ENCODE data around the gene TPCN2. TPM values are rescaled to one million over a fixed set of nuclear protein-coding genes. Genes with fewer than 3 reads are reported as not detected.

Gene TPCN2
- total and polyA plus RNA-seq, 2 of the 8 experiments (the other 6 are each of a cell fraction or from before 2014, with no cell fraction given), result 9.7 to 18.6 TPM

- TF ChIP-seq ATF3 (IDR thresholded peaks at IDR 0.05; ENCODE audit: insufficient read depth, low read depth, low read length) (no peak), RXRA (IDR thresholded peaks at IDR 0.05; ENCODE audit: insufficient read depth, low read depth, low read length) (no peak), EGR1 (IDR thresholded peaks at IDR 0.05; ENCODE audit: borderline replicate concordance, low read depth, low read length) (no peak), SP2 (IDR thresholded peaks at IDR 0.05; ENCODE audit: low read length) (no peak)
These were observed 95.8 kb downstream of the TPCN2 start (continued) for GRCh38 chr11:69144316-69145049.
